ENCODE measurements around the gene AGAP1.

The AGAP1 gene

DNA sequence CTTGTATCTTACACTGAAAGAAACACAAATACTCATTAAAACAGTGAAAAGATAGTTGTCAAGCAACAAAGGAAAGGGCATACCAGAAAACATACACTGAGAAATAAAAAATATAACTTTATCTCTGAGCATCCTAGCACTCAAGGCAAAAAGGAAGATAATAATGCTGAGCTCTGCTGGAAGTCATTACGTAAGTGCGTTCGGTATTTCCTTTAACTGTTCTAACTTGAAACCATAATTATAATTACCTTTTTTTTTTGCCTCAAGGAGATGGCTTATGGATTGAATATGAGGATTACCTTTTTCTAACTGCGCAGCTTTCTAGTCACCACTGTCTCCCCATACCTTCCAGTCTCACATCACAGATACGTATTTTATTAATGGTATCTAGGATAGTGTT, 366.3 kb downstream of the AGAP1 start:
- DNase-seq (ENCODE audit: low read depth): no peak
- no peak overlapping the region for H3K4me3 ChIP-seq (ENCODE audit: low read depth, low read length)
- TF ChIP-seq, protein P1, sequence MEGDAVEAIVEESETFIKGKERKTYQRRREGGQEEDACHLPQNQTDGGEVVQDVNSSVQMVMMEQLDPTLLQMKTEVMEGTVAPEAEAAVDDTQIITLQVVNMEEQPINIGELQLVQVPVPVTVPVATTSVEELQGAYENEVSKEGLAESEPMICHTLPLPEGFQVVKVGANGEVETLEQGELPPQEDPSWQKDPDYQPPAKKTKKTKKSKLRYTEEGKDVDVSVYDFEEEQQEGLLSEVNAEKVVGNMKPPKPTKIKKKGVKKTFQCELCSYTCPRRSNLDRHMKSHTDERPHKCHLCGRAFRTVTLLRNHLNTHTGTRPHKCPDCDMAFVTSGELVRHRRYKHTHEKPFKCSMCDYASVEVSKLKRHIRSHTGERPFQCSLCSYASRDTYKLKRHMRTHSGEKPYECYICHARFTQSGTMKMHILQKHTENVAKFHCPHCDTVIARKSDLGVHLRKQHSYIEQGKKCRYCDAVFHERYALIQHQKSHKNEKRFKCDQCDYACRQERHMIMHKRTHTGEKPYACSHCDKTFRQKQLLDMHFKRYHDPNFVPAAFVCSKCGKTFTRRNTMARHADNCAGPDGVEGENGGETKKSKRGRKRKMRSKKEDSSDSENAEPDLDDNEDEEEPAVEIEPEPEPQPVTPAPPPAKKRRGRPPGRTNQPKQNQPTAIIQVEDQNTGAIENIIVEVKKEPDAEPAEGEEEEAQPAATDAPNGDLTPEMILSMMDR (IDR thresholded peaks at IDR 0.05; ENCODE audit: low read depth, low read length, missing control alignments): no peak

DNA sequence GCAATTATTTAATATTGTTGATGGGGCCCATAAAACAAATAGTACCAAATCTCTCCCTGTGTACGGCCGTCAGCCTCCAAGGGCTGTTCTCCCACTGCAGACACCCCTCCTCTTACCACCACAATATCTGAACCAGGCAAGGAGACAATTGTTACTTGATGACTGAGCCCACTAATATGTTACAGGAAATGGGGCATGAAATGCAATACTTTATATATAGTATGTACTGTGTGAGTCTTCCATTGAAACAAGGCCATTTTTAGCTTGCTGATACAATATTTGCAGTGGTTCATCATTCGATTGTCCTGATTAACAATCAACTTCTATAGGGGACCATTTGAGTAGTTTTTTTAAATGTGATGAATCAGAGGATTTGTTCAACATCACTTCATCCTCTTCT, 367.0 kb downstream of the AGAP1 start:
- TF ChIP-seq, protein P1 (IDR thresholded peaks at IDR 0.05; ENCODE audit: low read depth, low read length, missing control alignments): no peak

DNA sequence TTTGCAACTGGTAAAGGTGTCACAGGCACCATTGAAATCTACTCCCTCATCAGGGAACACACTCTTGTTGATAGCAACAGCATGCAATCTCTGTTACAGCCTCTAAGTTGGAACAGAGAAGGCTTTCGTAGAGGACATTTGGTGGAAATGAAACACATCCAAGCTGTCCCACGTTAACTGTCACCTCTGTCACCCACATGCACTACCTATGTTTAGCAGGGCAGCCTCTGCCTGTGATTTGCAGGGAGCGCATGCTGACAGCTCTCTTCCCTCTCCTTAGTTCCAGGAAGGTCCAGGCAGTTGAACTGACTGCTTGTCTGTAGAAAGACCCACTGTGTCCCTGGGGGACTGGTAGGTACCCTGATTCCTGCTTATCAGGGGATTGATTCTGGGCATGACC, 367.5 kb downstream of the AGAP1 start:
- DNase-seq (ENCODE audit: low read depth): no peak
- no peak overlapping the region for H3K4me3 ChIP-seq (ENCODE audit: low read depth, low read length)
- TF ChIP-seq, protein P1 (IDR thresholded peaks at IDR 0.05; ENCODE audit: low read depth, low read length, missing control alignments): no peak

More for the DNA sequence above, 367.0 kb downstream of the AGAP1 start:
- no peak overlapping the region for H3K4me3 ChIP-seq (ENCODE audit: low read depth, low read length)
- no peak for DNase-seq (ENCODE audit: low read depth)

DNA sequence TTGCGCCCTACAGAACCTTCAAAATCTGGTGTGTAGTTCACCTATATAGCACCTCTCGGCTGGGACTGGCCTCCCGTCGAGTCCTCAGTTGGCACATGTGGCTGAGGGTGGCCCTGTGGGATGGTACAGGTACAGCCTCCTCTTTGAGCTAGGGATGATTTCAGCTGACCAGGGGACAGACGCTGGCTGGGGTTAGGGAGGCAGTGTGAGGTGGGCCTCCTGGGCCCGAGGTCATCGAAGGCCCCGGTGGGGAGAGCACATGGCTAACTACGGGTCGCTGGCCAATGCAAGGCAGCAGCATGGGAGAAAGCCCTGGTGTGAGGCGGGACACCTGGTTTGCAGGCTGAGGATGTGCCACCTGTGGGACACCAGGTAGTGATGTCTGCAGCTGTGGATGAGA, 369.6 kb downstream of the AGAP1 start:
- TF ChIP-seq, protein P1 (IDR thresholded peaks at IDR 0.05; ENCODE audit: low read depth, low read length, missing control alignments): no peak
- no peak for DNase-seq (ENCODE audit: low read depth)
- H3K4me3 ChIP-seq (ENCODE audit: low read depth, low read length): no peak overlapping the region

DNA sequence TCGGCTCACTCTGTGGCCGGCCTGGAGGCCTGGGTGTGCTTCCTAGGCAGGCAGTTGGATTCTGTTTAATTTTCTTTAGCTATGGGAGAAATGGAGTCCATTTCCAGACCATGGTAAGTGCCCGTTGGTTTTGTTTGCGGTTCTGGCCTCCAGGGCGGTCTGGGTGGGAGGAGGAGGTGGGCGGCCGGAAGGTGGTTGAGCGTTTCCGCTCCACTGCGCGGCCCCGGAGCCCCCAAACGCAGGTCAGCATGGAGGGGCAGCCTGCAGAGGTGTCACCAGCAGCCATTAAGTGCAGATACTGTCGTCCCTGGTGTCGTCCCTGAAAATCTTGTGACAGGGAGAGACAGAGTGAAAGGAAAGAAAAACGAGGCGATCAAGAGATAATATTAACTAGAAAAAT, 370.5 kb downstream of the AGAP1 start:
- no peak overlapping the region for H3K4me3 ChIP-seq (ENCODE audit: low read depth, low read length)
- DNase-seq (ENCODE audit: low read depth): no peak

DNA sequence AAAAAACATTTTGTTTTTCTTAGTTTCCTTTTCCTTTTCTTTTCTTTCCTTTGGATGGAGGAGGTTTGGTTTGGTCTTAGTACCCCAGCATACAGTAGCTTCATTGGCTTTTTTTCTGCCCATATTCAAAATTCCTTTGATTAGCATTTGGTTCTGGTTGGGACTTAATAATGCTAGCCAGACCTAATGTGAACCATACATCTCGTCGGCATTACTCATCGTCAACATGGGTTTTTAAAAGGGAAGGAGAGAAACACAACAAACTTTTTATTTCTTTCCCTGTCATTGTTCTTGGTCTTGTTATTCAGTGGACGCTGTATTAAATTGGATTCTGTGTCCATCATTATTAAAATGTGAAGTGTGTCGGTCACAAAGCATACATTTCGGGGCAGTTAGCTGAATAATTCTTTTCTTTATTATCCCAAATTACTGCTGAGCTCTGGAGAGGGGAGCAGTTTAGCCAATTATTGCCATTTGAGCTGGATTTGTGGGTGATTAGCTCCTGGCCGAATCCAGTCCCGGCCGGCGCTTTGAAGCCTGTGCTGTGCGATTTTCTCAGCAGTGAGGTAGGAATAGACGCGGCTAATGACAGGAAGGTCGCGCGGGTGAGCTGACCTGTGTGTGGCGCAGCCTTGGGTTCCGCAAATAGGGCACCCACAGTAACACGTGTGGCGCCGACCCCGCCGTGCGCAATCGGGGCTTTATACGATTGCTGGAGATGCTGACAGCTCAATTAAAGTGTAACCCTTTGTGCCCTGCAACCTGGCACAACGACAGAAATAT, 371.1 kb downstream of the AGAP1 start:
- TF ChIP-seq, protein P1 (IDR thresholded peaks at IDR 0.05; ENCODE audit: low read depth, low read length, missing control alignments): no peak
- no peak for DNase-seq (ENCODE audit: low read depth)
- H3K4me3 ChIP-seq (ENCODE audit: low read depth, low read length): no peak overlapping the region

More for the DNA sequence above, 370.5 kb downstream of the AGAP1 start:
- TF ChIP-seq, protein P1 (IDR thresholded peaks at IDR 0.05; ENCODE audit: low read depth, low read length, missing control alignments): no peak

DNA sequence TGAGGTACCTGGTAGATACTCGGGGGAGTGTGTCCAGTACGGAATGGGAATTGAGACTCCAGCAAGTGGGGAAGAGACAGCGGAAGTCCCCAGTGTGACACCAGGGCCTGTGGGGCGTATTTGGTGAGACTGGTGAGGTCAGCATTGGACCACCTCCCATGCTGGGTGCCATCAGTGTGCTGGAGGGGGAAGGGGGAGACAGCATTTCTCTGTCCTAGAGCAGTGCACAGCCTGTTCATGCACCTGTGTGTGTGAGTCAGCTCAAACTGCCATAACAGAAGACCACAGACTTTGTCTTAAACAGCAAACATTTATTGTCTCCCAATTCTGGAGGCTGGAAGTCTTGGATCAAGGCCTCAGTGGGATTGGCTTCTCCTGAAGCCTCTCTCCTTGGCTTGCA, 372.5 kb downstream of the AGAP1 start:
- no peak overlapping the region for H3K4me3 ChIP-seq (ENCODE audit: low read depth, low read length)
- no peak for DNase-seq (ENCODE audit: low read depth)
- TF ChIP-seq, protein P1 (IDR thresholded peaks at IDR 0.05; ENCODE audit: low read depth, low read length, missing control alignments): no peak

Data from GM12864 (cell line).